Vagina (tissue), 2 donors: ENCODE data around the gene EVC.

Experiments
- POLR2A ChIP-seq, 2 donors: fragments of 450-650 bp; IDR thresholded peaks; one replicate each; pipeline ENCODE4 v1.6.1; 2017; ENCODE audit warnings: antibody characterized with exemption in 2 of 2, mild to moderate bottlenecking in 2 of 2, moderate library complexity in 2 of 2
- TF ChIP-seq, protein P1 (sequence below), 3 experiments: fragments of 450-650 bp in 2 of 3; fragments of 200-600 bp in 1 of 3; sonication (generic) in 1 of 3; IDR thresholded peaks; one replicate each; pipeline ENCODE4 v1.5.1; 2017 to 2019; ENCODE audit warnings: antibody characterized with exemption in 3 of 3, mild to moderate bottlenecking in 2 of 3, moderate library complexity in 2 of 3

DNA sequence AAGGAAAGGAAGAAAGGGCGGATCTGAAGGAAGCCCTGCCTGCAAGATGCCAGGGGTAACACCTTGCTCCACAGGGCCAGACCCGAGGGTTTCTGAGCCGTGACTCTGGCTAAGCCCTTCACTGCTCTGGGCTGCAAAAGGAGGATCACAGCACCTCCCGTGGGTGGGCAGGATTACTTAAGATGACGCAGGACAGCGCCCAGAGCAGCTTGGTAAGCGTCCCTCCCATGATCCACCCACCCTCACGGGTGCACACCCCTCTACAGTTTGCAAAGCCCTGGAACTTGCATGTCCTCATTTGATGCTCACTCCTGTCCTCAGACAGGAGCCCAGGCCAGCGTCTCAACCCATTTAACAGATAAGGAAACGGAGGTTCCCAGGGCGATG, 117.0 kb downstream of the EVC start:
- TF ChIP-seq, protein P1, sequence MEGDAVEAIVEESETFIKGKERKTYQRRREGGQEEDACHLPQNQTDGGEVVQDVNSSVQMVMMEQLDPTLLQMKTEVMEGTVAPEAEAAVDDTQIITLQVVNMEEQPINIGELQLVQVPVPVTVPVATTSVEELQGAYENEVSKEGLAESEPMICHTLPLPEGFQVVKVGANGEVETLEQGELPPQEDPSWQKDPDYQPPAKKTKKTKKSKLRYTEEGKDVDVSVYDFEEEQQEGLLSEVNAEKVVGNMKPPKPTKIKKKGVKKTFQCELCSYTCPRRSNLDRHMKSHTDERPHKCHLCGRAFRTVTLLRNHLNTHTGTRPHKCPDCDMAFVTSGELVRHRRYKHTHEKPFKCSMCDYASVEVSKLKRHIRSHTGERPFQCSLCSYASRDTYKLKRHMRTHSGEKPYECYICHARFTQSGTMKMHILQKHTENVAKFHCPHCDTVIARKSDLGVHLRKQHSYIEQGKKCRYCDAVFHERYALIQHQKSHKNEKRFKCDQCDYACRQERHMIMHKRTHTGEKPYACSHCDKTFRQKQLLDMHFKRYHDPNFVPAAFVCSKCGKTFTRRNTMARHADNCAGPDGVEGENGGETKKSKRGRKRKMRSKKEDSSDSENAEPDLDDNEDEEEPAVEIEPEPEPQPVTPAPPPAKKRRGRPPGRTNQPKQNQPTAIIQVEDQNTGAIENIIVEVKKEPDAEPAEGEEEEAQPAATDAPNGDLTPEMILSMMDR (IDR thresholded peaks at IDR 0.05) = no peak
- TF ChIP-seq POLR2A (IDR thresholded peaks at IDR 0.05) = no peak
